CD8-positive, alpha-beta memory T cell (primary cell): ENCODE measurements around the gene ELMOD1. TPM values are rescaled to one million over a fixed set of nuclear protein-coding genes. Genes with fewer than 3 reads are reported as not detected.

ENCODE experiments used
- CTCF ChIA-PET: fragments of 350-600 bp; sonication (Branson Sonifier 250); formaldehyde crosslinking; loops from one replicate; lab custom pipeline; 2021; ENCODE audit warnings: antibody characterized with exemption; lab: Charles Lee
- POLR2A ChIA-PET: fragments of 350-600 bp; sonication (Branson Sonifier 250); formaldehyde crosslinking; loops from one replicate; lab custom pipeline; 2021; ENCODE audit warnings: antibody characterized with exemption; lab: Charles Lee
- DNase-seq, 5 donors: peaks; one replicate each; pipeline versions ENCODE4 v3.0.0 to v3.0.0-alpha.2; 2020 to 2022; ENCODE audit warnings: mixed read lengths in 1 of 5
- H3K27ac ChIP-seq: one replicate; pipeline ENCODE4 v1.7.0; 2013; ENCODE audit warnings: low read depth, mild to moderate bottlenecking, low read length, moderate library complexity
- H3K27me3 ChIP-seq: 2 replicates; pipeline ENCODE4 v1.7.0; 2013; ENCODE audit warnings: low read length, mild to moderate bottlenecking; ENCODE audit not compliant: insufficient read depth, poor library complexity, severe bottlenecking
- H3K36me3 ChIP-seq: 2 replicates; pipeline ENCODE4 v1.7.0; 2013; ENCODE audit warnings: mild to moderate bottlenecking, low read length, moderate library complexity; ENCODE audit not compliant: insufficient read depth
- H3K4me1 ChIP-seq: 2 replicates; pipeline ENCODE4 v1.7.0; 2013; ENCODE audit warnings: mild to moderate bottlenecking, low read length, moderate library complexity; ENCODE audit not compliant: insufficient read depth
- H3K4me3 ChIP-seq: 2 replicates; pipeline ENCODE4 v1.7.0; 2013; ENCODE audit warnings: mild to moderate bottlenecking, low read length
- H3K9me3 ChIP-seq: 2 replicates; pipeline ENCODE4 v1.7.0; 2013; ENCODE audit warnings: mild to moderate bottlenecking, low read length
- H3K27ac Mint-ChIP-seq, 8 donors: one replicate each; pipeline ENCODE4 v1.8.0; 2020 to 2021; ENCODE audit warnings: mixed read lengths in 8 of 8, mild to moderate bottlenecking in 6 of 8, inconsistent platforms in 3 of 8, moderate library complexity in 3 of 8
- H3K27me3 Mint-ChIP-seq, 2 donors: one replicate each; pipeline ENCODE4 v1.8.0; 2020 to 2021; ENCODE audit warnings: mixed read lengths in 2 of 2, mild to moderate bottlenecking in 1 of 2, moderate library complexity in 1 of 2
- H3K36me3 Mint-ChIP-seq, 3 donors: one replicate each; pipeline ENCODE4 v1.8.0; 2020 to 2021; ENCODE audit warnings: mixed read lengths in 3 of 3, inconsistent platforms in 1 of 3, mild to moderate bottlenecking in 1 of 3
- H3K4me1 Mint-ChIP-seq, 3 donors: one replicate each; pipeline ENCODE4 v1.8.0; 2020 to 2021; ENCODE audit warnings: mixed read lengths in 3 of 3, inconsistent platforms in 1 of 3, mild to moderate bottlenecking in 1 of 3
- H3K4me3 Mint-ChIP-seq, 7 donors: one replicate each; pipeline ENCODE4 v1.8.0; 2020 to 2021; ENCODE audit warnings: mixed read lengths in 7 of 7, mild to moderate bottlenecking in 6 of 7, moderate library complexity in 4 of 7, inconsistent platforms in 2 of 7
- H3K9me3 Mint-ChIP-seq, 5 donors: one replicate each; pipeline ENCODE4 v1.8.0; 2020 to 2022; ENCODE audit warnings: mixed read lengths in 5 of 5, mild to moderate bottlenecking in 3 of 5, moderate library complexity in 2 of 5, inconsistent platforms in 1 of 5
- polyA plus RNA-seq: library from polyadenylated mRNA; unstranded; fragments of 300-500 nt; fragmentation: Illumina TruSeq; gene quantifications from one replicate; pipeline ENCODE4 v1.2.3, GENCODE V29; 2021
- total RNA-seq, 2 experiments: library from RNA; stranded (reverse); gene quantifications; one replicate each; pipeline ENCODE4 v1.2.3, GENCODE V29; 2021

Gene ELMOD1
- total and polyA plus RNA-seq, 3 experiments from 2014 or later: not detected

DNA sequence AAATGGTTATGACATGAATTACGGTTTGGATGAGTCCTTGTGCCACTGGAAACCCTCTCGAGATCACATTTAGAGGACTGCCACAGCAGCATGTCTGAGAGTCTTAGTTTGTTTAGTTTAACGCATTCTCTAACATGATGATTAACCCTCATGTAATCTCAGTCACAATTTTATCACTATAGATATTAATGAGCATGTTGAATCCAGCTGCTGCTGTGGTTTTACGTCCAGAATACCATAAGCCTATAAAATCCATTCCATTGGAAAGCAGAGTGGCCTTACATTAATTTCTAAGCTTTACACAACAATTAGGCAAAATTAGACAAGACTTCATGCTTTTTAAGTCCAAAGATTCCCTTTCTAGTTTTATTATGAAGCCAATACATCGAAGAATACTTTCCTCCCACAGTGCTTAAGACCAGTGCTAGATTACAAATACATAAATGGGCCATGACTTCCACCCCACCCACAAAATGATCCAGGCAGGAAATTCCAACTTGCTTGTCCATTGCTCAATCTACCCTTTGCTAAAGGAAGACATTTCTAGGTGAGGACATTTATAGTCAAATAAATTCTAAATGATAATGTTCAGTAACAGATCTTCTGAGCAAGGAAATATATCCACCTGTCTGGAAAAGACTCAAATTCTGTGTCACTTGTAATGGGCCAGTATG, 3.5 kb upstream of the ELMOD1 start:
- peaks cover 23% of the 10 kb centered on the region for H3K27me3 ChIP-seq
- POLR2A ChIA-PET: no interaction called here
- peaks cover 0 to 2% (median 0%) of the 10 kb centered on the region in 5 donors for H3K9me3 Mint-ChIP-seq

DNA sequence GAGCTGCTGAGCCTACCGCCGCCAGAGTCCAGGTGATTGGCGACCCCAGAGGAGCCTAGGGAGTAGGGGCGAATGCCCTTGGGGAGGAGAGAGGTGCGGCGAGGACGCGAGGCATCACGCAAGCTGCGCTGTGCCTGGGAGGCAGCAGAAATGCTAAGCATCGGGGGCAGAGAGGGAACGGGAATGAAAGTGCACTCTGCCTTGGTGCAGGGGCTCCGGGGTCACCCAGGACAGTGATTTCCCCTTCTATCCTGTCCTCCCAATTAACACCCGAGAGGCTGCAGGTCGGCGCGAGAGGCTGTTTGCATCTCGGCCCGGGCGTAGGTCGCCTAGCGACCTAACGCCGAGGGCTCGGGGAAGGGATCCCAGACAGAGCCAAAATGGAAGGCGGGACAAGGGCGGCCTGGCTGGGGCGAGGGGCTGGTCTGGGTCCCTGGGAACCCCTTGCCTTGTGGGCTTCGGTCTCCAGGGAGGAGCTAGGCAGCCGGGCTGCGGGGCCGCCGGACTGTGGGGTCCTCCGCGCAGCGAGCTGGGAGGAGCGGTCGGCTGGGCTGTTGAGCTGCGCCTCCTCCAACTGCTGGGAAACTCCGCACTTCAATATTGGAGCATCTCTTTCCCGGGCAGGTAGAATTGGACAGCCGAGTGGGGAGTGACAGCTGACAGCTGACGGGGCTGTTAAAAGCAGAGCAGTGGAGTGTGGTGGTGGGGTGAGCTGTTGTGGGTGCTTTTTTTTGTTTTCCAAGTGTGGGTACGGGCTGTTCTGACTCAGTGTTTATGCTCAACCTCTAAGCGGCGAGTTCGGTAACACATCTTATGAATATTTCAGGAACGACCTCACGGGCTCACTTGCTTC, 657 bp downstream of the ELMOD1 start:
- no peak overlapping the region for H3K27ac ChIP-seq
- no peaks in the 10 kb centered on the region for H3K36me3 ChIP-seq
- peaks cover 25% of the 10 kb centered on the region for H3K27me3 ChIP-seq
- DNase-seq: peak in 2 of 5 donors; percentile 21 to 46
- Mint-ChIP-seq H3K36me3 (no peaks in the 10 kb centered on the region), H3K27me3 (peaks cover 55 to 83% of the 10 kb centered on the region in 2 donors), H3K4me1 (peaks cover 24 to 34% (median 30%) of the 10 kb centered on the region in 3 donors), H3K27ac (peak overlapping the region in 2 of 8 donors; percentile 51 to 83), H3K9me3 (peaks cover 0 to 2% (median 0%) of the 10 kb centered on the region in 5 donors), H3K4me3 (peak overlapping the region; percentile 79 to 89 (median 85))
- CTCF ChIA-PET: interaction anchor here (0.7 kb wide), 1 partner anchor 15 kb away, joined by 3 read pairs; no protein-coding TSS in a partner anchor
- H3K4me3 ChIP-seq: peak overlapping the region; percentile 57
- POLR2A ChIA-PET: no interaction called here
- H3K4me1 ChIP-seq: peaks cover 9% of the 10 kb centered on the region
- no peaks in the 10 kb centered on the region for H3K9me3 ChIP-seq

More for the DNA sequence above, 3.5 kb upstream of the ELMOD1 start:
- Histone ChIP-seq H3K27ac (no peak overlapping the region), H3K36me3 (no peaks in the 10 kb centered on the region), H3K9me3 (no peaks in the 10 kb centered on the region), H3K4me1 (peaks cover 9% of the 10 kb centered on the region), H3K4me3 (no peak overlapping the region)
- no peaks in the 10 kb centered on the region for H3K36me3 Mint-ChIP-seq
- H3K4me3 Mint-ChIP-seq: no peak overlapping the region
- H3K27ac Mint-ChIP-seq: no peak overlapping the region
- H3K4me1 Mint-ChIP-seq: peaks cover 21 to 28% (median 25%) of the 10 kb centered on the region in 3 donors
- CTCF ChIA-PET: interaction anchor here (0.8 kb wide), 1 partner anchor 11 kb away, joined by 3 read pairs; no protein-coding TSS in a partner anchor
- no peak for DNase-seq
- peaks cover 45 to 81% of the 10 kb centered on the region in 2 donors for H3K27me3 Mint-ChIP-seq

DNA sequence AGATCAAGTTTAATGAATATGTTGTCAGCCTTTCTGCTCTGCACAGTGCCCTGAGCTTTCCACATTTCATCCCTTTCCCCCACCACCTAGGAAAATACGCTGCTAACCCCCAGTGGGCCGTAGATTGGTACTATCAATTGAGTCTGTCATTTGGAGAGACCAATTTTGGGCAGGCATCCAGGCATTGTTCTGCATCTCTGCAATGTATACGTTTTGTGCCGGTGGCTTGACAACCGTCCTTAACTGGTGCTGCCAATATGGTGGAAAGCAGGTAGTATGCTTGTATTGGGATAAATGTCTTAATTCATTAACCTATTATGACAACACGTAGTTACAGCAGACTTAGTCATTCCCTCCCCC, 1.3 kb downstream of the ELMOD1 start:
- peaks cover 49 to 82% of the 10 kb centered on the region in 2 donors for H3K27me3 Mint-ChIP-seq
- CTCF ChIA-PET: no interaction called here
- H3K4me3 Mint-ChIP-seq: peak overlapping the region; percentile 79 to 89 (median 85)
- peaks cover 0 to 2% (median 0%) of the 10 kb centered on the region in 5 donors for H3K9me3 Mint-ChIP-seq
- H3K4me1 Mint-ChIP-seq: peaks cover 24 to 34% (median 30%) of the 10 kb centered on the region in 3 donors
- Histone ChIP-seq H3K27ac (no peak overlapping the region), H3K9me3 (no peaks in the 10 kb centered on the region), H3K27me3 (peaks cover 25% of the 10 kb centered on the region), H3K36me3 (no peaks in the 10 kb centered on the region), H3K4me3 (no peak overlapping the region), H3K4me1 (peaks cover 9% of the 10 kb centered on the region)
- peak overlapping the region in 2 of 8 donors; percentile 51 to 83 for H3K27ac Mint-ChIP-seq
- POLR2A ChIA-PET: no interaction called here
- no peaks in the 10 kb centered on the region for H3K36me3 Mint-ChIP-seq
- no peak for DNase-seq

DNA sequence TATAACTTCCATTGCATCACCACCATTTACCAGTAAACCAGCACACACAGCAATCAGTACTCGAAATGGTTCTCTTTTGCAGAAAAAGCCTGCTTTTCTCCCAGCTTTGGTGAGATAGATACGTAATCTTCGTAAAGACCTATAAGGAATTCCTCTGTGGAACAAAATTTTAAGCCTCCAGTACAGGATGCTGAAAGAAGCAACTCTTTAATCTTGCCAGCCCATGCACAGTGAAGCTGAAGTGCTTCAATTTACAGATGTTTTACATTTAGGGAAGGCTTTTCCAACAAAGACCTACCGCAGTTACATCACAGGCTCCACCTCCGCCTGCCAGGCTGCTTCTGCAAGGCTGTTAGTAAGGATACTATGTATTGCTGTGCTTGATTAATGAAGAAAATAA, 1.9 kb downstream of the ELMOD1 start:
- Histone ChIP-seq H3K27me3 (peaks cover 25% of the 10 kb centered on the region), H3K9me3 (no peaks in the 10 kb centered on the region), H3K4me1 (peaks cover 9% of the 10 kb centered on the region), H3K4me3 (no peak overlapping the region), H3K27ac (no peak overlapping the region), H3K36me3 (no peaks in the 10 kb centered on the region)
- ChIA-PET CTCF (no interaction called here), POLR2A (no interaction called here)
- Mint-ChIP-seq H3K27ac (peak overlapping the region in 1 of 8 donors; percentile 30), H3K36me3 (no peaks in the 10 kb centered on the region), H3K9me3 (peaks cover 0 to 2% (median 0%) of the 10 kb centered on the region in 5 donors), H3K4me3 (peak overlapping the region in 5 of 7 donors; percentile 1 to 86 (median 13)), H3K4me1 (peaks cover 24 to 34% (median 30%) of the 10 kb centered on the region in 3 donors), H3K27me3 (peaks cover 49 to 82% of the 10 kb centered on the region in 2 donors)
- no peak for DNase-seq

DNA sequence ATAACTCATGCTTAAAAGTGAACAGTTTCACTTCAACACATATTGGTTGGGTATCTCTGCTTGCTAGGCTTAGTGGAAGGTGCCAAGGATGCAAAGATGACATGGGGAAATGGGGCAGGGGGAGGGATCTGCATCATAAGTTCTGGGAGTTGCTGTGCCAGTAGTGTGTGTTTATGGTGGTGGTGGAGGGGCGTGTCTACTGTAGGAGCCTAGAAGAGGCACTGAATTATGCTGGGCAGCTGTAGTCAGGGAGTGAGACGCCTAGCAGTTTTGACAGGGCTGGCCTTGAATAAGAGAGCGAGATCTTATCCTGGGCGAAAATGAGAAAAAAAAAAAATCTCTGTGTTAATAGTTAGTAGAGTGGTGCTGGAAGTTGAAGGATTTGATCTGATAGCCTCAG, 3.0 kb downstream of the ELMOD1 start:
- Histone ChIP-seq H3K36me3 (no peaks in the 10 kb centered on the region), H3K9me3 (no peaks in the 10 kb centered on the region), H3K4me1 (peaks cover 9% of the 10 kb centered on the region), H3K27me3 (peaks cover 25% of the 10 kb centered on the region), H3K27ac (no peak overlapping the region), H3K4me3 (no peak overlapping the region)
- no peak overlapping the region for H3K27ac Mint-ChIP-seq
- H3K9me3 Mint-ChIP-seq: no peaks in the 10 kb centered on the region
- H3K4me1 Mint-ChIP-seq: peaks cover 24 to 34% (median 30%) of the 10 kb centered on the region in 3 donors
- H3K36me3 Mint-ChIP-seq: no peaks in the 10 kb centered on the region
- H3K27me3 Mint-ChIP-seq: peaks cover 43 to 80% of the 10 kb centered on the region in 2 donors
- no peak overlapping the region for H3K4me3 Mint-ChIP-seq
- CTCF ChIA-PET: no interaction called here
- no peak for DNase-seq
- POLR2A ChIA-PET: interaction anchor here (0.6 kb wide), 1 partner anchor 266 kb away, joined by 6 read pairs; no protein-coding TSS in a partner anchor

DNA sequence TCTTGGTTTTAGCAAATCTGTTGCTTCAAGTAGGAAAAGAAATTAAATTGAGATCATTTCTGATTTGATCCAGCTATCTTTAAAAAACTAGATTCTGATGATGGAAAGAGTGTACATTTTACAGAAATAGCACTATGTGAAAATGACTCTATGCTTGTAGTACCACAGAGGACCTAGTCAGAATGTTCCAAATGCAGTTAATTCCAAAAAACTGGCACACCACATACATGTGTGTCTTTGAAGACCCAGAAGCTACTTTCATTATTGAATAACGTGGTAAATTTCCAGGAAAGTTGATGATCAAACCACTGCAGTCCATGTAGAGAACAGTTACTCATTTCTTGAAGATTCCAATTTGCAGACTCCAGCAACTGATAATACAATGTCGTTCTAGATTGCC, 3.8 kb downstream of the ELMOD1 start:
- Mint-ChIP-seq H3K4me1 (peaks cover 22 to 28% (median 28%) of the 10 kb centered on the region in 3 donors), H3K9me3 (no peaks in the 10 kb centered on the region), H3K36me3 (no peaks in the 10 kb centered on the region), H3K4me3 (no peak overlapping the region), H3K27ac (no peak overlapping the region), H3K27me3 (peaks cover 37 to 74% of the 10 kb centered on the region in 2 donors)
- Histone ChIP-seq H3K9me3 (no peaks in the 10 kb centered on the region), H3K27me3 (peaks cover 22% of the 10 kb centered on the region), H3K4me3 (no peak overlapping the region), H3K36me3 (no peaks in the 10 kb centered on the region), H3K4me1 (peaks cover 8% of the 10 kb centered on the region), H3K27ac (no peak overlapping the region)
- CTCF ChIA-PET: no interaction called here
- POLR2A ChIA-PET: no interaction called here
- no peak for DNase-seq

DNA sequence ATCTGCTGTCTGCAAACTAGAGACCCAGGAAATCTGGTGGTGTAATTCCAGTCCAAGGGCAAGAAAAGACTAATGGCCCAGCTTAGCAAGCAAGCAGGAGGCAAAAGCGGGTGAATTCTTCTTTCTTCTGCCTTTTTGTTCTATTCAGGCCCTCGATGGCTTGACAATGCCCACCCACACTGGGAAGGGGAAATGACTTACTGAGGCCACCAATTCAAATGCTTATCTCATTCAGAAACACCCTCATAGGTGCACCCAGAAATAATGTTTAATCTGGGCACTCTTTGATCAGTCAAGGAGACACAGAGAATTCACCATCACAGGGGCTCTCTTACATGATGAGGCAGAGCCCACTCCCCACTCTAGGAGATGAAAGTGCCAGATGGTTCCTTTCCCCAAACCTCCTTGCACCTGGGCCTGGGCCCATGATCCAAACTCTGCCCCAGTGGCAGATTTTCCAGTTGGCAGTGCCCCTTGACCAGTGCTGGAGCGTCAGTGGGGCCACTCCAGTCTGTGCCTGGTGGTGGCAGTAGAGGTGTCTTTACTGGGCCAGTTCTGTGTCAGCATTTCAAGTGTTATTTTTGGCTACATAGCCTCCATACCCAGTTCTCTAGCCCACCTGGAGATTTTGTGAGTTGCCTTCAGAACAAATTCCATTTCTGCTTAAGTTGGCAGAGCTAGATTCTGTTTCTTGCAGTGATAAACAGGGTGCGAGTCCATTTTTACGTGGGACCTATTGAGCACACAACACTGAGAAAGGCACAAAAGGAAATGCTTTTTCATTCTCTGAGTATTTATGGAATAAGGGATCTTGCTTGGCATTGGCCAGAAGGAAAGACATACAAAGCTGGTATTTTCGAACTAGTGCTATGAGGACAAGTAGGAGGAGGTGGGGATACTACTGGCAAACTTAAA, 7.5 kb downstream of the ELMOD1 start:
- H3K27me3 Mint-ChIP-seq: peaks cover 15 to 65% of the 10 kb centered on the region in 2 donors
- DNase-seq: no peak
- no peaks in the 10 kb centered on the region for H3K4me1 Mint-ChIP-seq
- H3K9me3 ChIP-seq: no peaks in the 10 kb centered on the region
- no peaks in the 10 kb centered on the region for H3K36me3 Mint-ChIP-seq
- no peaks in the 10 kb centered on the region for H3K36me3 ChIP-seq
- H3K27ac ChIP-seq: no peak overlapping the region
- no peaks in the 10 kb centered on the region for H3K27me3 ChIP-seq
- ChIA-PET POLR2A (no interaction called here), CTCF (no interaction called here)
- no peak overlapping the region for H3K4me3 Mint-ChIP-seq
- no peaks in the 10 kb centered on the region for H3K4me1 ChIP-seq
- H3K27ac Mint-ChIP-seq: peak overlapping the region in 1 of 8 donors; percentile 34
- no peaks in the 10 kb centered on the region for H3K9me3 Mint-ChIP-seq
- no peak overlapping the region for H3K4me3 ChIP-seq
